Measurements from ENCODE around the gene PALLD.

- TF ChIP-seq, protein P1, sequence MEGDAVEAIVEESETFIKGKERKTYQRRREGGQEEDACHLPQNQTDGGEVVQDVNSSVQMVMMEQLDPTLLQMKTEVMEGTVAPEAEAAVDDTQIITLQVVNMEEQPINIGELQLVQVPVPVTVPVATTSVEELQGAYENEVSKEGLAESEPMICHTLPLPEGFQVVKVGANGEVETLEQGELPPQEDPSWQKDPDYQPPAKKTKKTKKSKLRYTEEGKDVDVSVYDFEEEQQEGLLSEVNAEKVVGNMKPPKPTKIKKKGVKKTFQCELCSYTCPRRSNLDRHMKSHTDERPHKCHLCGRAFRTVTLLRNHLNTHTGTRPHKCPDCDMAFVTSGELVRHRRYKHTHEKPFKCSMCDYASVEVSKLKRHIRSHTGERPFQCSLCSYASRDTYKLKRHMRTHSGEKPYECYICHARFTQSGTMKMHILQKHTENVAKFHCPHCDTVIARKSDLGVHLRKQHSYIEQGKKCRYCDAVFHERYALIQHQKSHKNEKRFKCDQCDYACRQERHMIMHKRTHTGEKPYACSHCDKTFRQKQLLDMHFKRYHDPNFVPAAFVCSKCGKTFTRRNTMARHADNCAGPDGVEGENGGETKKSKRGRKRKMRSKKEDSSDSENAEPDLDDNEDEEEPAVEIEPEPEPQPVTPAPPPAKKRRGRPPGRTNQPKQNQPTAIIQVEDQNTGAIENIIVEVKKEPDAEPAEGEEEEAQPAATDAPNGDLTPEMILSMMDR (IDR thresholded peaks at IDR 0.05; ENCODE audit: poor library complexity, severe bottlenecking), result no peak
- no peak for TF ChIP-seq REST (IDR thresholded peaks at IDR 0.05; ENCODE audit: borderline replicate concordance)
- no peak for TF ChIP-seq MXI1 (conservative IDR thresholded peaks at IDR 0.05; ENCODE audit: poor library complexity, severe bottlenecking)
- TF ChIP-seq SMC3 (conservative IDR thresholded peaks at IDR 0.05; ENCODE audit: poor library complexity), result no peak
- TF ChIP-seq POLR2AphosphoS5 (IDR thresholded peaks at IDR 0.05), result no peak
- no peak for TF ChIP-seq RAD21 (conservative IDR thresholded peaks at IDR 0.05)
- no peak for TF ChIP-seq EZH2 (IDR thresholded peaks at IDR 0.05; ENCODE audit: borderline replicate concordance, insufficient read depth, low read length, poor library complexity, severe bottlenecking)
These were observed 252.0 kb downstream of the PALLD start for GRCh38 chr4:168748807-168749206.
